Ammon's horn (tissue), 1 donor: ENCODE measurements around the gene MRPS15.
A peak's percentile ranks its signal among the peaks of the same experiment; 100 is the strongest.
"Not testable (repeated sequence)": the region's sequence is repeated elsewhere in the genome, so short reads cannot be mapped to it uniquely, and the experiment has no call there.

ENCODE experiments used
- DNase-seq: peaks from one replicate; pipeline ENCODE4 v3.0.0-alpha.2; 2016; ENCODE audit warnings: low spot score

The MRPS15 gene

DNA sequence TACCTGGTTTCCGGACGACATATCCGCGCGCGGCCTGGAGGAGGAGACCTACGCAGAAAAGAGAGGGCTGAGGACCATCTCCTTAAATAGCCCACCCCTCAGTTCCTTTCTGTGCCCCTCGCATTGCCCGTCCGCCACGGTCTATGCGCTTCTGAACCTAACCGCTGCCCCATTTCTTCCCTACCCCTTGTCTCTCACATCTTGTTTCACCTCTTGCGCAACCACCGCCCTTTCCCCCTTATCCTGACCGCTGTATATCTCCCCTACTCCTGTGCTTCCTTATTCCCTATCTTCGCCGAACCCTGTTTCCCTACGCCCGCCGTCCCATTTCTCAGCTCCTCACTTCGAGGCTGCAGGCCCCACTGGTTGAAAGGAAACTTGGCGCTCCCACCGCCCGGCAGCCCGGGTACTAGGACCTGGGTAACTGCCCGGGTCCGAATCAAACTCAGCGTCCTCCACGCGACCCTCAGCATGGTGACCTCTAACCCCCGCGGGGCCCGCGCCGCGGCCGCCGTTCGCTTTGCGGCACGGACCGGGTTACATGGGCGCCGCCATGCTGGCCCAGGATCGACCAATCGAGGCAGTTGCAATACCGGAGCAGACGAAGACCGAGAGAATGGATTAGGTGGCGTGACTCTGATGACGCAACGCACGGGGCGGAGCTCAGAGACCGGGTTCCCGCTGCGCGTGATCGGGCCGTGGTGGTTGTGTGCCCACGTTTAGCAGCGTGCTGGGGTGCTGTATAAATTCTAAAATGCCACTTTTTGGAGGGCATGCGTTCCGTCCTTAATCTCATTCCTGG, at the start of gene MRPS15:
Gene MRPS15, minus strand, starts transcription at position 582 of the 802 bp plus-strand sequence. Its CDS starts 109 bp downstream, at position 473.
- peak; percentile 98 for DNase-seq

DNA sequence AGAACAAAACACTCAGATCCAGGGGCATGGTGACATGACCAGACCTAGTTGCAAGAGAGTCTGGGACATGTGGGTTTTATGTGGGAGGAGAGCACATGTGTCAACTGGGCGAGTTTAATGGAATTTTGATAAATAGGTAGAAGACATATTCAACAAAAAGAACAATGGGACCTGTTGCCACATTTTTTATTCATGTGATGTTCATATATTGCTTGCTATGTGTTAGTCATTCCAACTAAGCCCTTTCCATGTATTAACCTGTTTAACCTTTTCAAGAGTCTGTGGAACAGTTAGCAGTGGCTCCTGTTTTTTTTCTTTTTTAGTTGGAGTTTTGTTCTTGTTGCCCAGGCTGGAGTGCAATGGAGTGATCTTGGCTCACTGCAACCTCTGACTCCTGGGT, 48.7 kb upstream of the MRPS15 start:
- DNase-seq = no peak

- DNase-seq = no peak
Measured at GRCh38 chr1:36511804-36512798, 47.9 kb upstream of the MRPS15 start.

- DNase-seq = not testable (repeated sequence)
Measured at GRCh38 chr1:36511220-36511619, 47.0 kb upstream of the MRPS15 start.

- no peak for DNase-seq
Measured at GRCh38 chr1:36510418-36510817, 46.2 kb upstream of the MRPS15 start.

DNA sequence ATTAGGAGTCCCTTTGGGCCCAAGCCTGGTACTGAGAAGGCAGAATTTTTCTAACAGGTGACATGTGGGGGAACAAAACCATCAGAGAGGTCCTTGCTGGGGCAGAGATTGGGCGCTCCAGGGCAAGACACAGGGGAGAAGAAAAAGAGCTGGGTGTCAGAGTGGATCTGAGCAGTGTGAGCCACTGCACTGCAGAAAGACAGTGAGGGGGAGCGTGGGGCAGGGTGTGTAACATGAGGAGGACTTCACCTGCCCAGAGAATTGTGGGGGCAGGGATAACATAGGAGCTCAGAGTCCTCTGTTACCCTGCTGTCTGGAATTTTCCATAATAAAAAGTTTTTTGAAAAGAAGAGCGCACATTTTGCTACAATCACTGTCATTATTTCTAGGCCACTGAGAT, 44.1 kb upstream of the MRPS15 start:
- DNase-seq = no peak

DNA sequence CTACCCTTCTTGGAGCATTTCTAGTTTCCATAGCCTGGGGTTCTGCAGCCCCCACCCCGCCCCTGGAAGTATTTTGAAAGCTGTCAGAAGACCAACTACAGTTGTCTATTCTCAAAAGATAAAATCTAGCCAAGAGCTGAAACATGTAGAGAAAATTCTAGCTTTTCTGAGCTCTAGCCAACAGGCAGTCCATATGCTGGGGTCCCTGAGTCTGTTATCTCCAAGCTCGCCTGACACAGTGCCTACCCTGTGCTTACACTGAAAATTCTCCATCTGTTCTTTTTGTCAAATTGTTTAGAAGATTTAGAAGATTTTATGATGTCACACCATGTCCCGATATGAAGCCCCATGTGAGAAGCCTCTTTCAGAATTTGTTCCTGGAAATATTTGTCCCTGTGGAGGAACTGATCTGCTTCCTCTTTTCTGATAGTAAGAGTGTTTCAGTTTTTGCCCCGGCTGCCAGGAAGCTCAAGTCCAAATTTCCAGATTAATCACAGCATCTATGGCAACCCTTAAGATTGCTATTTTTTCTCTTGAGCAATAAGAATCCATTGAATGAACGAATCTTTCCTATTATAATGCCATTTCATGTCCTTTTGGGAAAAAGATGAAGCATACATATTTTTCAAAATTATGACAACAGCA, 42.2 kb upstream of the MRPS15 start:
- DNase-seq = no peak

GRCh38 chr1:36503733-36504132, 39.5 kb upstream of the MRPS15 start:
- DNase-seq = no peak

DNA sequence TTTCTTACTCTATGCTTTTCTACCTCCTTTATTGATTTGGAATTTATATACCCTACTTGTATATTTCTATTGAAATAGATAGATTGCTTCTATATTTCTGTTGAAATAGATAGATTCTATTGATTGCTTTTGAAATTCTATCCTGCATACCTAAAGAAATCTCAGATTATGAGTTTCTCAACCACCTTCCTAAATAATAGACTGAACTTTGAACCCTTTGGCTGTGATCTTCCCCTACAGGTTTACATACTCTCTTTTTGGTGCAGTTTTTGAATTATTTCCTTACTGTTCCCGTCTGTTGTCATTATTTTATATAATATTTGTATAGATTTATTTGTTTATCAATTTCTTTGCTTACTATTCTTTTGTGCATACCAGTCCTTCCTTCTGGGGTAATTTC, 39.0 kb upstream of the MRPS15 start:
- DNase-seq = no peak

DNA sequence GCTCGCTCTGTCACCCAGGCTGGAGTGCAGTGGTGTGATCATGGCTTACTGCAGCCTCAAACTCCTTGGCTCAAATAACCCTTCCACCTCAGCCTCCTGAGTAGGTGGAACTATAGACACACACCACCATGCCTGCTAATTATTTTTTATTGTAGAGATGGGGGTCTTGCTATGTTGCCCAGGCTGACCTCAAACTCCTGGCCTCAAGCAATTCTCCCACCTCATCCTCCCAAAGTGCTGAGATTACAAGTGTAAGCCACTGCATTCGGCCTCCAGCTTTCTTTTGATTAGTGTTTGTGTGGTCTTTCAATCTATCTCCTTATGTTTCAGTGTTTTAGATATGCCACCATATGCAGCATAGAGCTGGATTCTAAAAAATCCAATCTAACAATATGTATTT, 38.4 kb upstream of the MRPS15 start:
- no peak for DNase-seq

DNA sequence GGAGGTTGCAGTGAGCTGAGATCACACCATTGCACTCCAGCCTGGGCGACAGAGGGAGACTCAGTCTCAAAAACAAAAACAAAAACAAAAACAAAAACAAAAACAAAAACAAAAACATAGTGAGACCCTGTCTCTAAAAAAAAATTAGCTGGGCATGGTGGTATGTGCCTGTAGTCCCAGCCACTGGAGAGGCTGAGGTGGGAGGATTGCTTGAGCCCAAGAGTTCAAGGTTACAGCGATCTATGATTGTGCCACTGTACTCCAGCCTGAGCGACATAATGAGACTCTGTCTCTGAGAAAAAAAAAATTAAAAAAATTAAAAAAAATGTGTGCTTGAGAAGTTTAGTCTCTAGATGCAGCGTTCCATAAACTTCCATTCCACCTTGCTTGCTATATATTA, 37.7 kb upstream of the MRPS15 start:
- not testable (repeated sequence) for DNase-seq

DNA sequence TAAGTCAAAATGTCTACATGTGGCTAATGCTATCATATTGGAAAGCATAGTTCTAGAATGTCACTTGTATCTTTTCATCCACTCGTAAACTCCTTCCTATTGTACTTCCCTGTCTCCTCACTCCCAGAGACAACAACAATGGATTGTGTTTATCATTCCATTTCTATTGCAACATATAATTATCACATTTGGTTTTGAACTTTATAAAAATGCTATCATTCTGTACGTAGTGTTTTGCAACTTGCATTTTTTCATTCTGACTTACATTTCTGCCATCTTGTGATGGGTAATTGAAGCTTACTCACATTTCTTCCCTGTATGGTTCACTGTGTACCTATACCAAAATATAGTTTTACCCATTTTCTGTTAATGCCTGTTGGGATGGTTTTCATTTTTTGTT, 33.0 kb upstream of the MRPS15 start:
- DNase-seq = no peak

DNA sequence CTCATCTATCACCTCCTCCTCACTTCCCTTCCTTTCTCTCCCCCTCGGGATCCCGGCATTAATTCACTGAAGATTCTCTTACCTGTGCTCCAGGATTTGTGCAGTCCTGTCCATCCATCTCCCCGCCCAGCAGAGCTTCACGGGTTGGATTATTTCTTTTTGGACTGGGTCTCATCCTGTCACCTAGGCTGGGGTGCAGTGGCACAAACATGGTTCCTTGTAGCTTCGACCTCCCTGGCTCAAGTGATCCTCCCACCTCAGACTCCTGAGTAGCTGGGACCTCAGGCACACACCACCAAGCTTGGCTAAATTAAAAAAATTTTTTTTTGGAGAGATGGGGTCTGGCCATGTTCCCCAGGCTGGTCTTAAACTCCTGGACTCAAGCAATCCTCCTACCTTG, 30.8 kb upstream of the MRPS15 start:
- no peak for DNase-seq

GRCh38 chr1:36493524-36493923, 29.3 kb upstream of the MRPS15 start:
- no peak for DNase-seq

DNA sequence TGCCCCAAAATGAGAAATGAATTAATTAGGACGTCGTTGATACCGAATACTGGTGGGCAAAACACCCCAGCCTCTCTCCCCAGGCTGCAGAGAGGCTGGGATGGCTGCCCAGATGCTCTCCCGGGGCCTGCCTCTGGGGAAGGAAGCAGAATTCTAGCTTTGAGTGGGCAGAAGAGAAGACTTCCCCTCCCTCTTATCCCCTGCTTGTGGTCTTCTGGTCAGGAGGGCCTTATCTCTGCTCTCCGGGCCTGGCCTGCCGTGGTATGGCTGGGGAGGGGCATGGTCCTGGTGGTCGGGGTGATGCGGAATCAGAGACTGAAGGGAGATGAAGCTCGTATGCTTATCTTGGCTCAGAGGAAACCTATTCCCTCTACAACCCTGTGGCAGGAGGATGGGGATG, 28.3 kb upstream of the MRPS15 start:
- no peak for DNase-seq

DNA sequence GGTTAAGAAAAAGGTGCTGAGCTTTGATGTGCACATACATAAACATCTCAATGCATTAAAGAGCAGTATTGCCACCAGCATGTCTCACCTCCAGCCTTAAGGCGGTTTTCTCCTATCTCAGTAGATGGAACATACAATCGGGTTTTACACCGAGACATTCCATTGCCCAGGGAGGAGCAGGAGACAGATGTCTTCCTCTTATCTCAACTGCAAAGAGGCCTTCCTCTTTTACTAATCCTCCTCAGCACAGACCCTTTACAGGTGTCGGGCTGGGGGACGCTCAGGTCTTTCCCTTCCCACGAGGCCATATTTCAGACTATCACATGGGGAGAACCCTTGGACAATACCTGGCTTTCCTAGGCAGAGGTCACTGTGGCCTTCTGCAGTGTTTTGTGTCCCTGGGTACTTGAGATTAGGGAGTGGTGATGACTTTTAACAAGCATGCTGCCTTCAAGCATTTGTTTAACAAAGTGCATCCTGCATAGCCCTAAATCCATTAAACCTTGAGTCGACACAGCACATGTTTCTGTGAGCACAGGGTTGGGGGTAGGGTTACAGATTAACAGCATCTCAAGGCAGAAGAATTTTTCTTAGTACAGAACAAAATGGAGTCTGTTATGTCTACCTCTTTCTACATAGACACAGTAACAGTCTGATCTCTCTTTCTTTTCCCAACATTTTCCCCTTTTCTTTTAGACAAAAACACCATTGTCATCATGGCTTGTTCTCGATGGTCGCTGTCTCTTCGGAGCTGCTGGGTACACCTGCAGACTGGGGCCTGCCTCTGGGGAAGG, 25.3 kb upstream of the MRPS15 start:
- not testable (repeated sequence) for DNase-seq

- DNase-seq = no peak
Measured at GRCh38 chr1:36487906-36488305, 23.7 kb upstream of the MRPS15 start.

- DNase-seq = not testable (repeated sequence)
Measured at GRCh38 chr1:36487336-36487725, 23.1 kb upstream of the MRPS15 start.

GRCh38 chr1:36486439-36487335, 22.5 kb upstream of the MRPS15 start:
- peak; percentile 73 for DNase-seq

- no peak for DNase-seq
Measured at GRCh38 chr1:36486093-36486438, 21.9 kb upstream of the MRPS15 start.

DNA sequence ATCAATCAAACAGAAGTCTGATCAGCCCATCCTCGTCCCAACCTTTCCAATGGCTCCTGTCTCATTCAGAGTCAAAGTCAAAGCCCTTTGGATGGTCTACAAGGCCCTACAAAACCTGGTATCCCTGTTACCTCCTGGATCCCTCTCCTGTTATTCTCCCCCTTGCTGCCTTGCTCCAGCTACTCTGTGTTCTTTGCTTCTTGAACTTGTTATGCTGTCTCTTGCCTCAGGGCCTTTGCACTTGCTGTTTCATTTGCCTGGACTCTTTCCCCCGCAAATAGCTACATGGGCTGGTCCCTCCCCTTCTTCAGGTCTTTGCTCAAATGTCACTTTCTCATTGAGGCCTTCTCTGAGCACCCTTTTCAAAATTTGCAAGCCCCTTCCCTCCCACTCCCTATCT, 19.9 kb upstream of the MRPS15 start:
- DNase-seq = no peak
